SIG-M5 treated with dmso at 0.1 percent for 504 hours (cell line): ENCODE results near the gene CTSA.
"Not testable (repeated sequence)": the region's sequence is repeated elsewhere in the genome, so short reads cannot be mapped to it uniquely, and the experiment has no call there.

Experiments
- DNase-seq: peaks from one replicate; lab custom pipeline; 2025; ENCODE audit not compliant: unreplicated experiment; lab: John Stamatoyannopoulos, UW

CTSA gene

GRCh38 chr20:45863543-45864470, 27.3 kb upstream of the CTSA start:
- no peak for DNase-seq

GRCh38 chr20:45866454-45866853, 24.7 kb upstream of the CTSA start:
- no peak for DNase-seq

GRCh38 chr20:45867136-45867818, 23.9 kb upstream of the CTSA start:
- DNase-seq = no peak

DNA sequence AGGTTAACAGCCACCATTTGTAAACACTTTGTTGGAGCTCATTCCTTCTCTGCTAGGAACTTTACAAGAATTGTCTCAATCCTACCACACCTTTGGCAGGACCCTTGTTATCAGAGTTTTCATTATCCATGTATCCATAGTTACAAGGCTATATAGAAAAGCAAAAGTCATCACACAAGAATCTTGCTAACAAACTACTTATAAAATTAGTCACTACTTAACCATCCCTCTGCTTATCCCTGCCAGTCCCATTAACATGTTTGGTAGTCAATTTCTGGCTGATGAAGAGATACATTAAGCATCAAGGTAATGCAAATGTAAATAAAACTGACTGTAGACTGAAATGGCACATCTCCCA, 23.3 kb upstream of the CTSA start:
- no peak for DNase-seq

DNA sequence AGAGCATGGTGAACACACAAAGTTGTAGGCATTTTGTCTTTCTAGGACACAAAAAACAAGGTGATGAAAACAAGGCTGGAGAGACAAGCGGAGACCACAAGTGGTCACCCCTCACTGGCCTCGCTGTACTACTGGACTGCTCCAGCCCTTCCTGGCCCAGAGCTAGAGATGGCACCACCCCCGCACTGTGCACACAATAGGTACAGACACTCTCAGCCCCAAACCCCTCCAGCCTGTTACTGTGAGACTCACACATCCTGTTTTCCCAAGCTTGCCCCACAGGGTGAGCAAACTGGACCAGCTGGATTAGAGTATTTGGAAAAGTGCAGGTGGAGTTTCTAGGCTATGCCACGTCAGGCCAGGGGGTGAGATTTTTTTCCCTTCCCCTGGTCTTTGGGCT, 18.5 kb upstream of the CTSA start:
- DNase-seq = peak; percentile 40

DNA sequence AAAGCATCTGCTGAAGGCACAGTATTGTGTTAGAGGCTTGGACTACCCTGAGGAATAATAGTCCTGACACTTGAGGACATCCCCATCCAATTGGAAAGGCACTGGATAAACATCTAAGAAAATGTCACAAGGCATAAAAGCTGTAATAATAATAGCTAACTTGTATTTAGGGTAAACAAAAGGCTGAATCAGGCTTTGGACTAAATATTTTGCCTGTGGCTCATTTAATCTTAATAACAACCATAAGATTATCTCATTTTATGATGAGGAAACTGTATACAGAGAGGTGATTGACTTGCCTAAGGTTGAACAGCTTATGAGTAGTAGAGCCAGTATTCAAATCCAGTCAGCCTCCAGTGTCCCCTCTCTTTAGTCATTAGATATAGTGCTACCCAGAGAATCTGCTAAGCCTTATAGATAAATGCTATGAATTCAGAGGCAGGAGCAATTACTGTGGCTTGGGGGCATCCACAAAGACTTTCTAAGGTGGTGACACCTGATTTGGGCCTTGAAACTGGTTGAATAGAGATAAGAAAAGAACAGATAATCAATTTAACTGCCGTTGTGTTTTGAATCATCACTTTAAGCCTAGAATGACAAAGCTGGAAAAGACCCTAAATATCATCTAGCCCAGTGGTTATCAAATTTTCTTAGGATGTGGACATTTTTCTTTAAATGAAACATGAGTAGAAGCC, 17.6 kb upstream of the CTSA start:
- DNase-seq = no peak

GRCh38 chr20:45874104-45874481, 17.0 kb upstream of the CTSA start:
- DNase-seq = not testable (repeated sequence)

GRCh38 chr20:45874576-45874975, 16.6 kb upstream of the CTSA start:
- DNase-seq = no peak

DNA sequence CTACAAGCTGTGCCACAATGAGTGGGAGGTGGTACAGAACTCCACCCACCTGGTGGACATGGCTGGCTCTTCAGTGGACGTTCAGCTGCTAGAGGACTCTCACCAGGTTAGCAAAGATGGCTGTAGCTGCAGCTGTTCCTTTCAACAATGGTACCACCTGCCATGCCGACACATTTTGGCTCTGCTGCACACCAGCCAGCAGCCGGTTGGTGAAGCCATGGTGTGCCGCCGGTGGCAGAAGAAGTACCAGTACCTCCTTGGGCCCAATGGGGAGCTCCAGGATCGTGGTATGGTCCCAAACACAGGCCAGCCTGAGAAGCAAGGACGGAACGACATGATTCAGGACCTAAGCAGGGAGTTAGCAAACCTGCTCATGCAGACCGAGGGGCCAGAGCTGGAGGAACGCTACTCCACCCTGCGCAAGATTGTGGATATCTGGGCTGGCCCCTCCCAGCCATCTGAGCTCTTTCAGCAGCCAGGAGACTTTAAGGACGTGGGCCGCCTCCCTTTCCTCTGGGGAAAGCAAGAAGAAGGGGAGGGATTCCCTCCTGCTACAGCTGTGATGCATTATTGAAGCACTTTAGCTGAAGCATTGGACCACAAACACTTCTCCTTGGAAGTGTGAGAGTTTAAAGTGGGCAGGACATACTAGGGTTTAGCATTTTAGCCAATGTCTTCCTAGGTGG, 12.9 kb upstream of the CTSA start:
- no peak for DNase-seq

GRCh38 chr20:45880988-45881788, 9.9 kb upstream of the CTSA start, which contains the start of gene ZSWIM1:
TSS of gene ZSWIM1 (plus strand) at chr20:45881227. CDS start at chr20:45882593, 1,366 bp downstream.
- DNase-seq = peak; percentile 99

DNA sequence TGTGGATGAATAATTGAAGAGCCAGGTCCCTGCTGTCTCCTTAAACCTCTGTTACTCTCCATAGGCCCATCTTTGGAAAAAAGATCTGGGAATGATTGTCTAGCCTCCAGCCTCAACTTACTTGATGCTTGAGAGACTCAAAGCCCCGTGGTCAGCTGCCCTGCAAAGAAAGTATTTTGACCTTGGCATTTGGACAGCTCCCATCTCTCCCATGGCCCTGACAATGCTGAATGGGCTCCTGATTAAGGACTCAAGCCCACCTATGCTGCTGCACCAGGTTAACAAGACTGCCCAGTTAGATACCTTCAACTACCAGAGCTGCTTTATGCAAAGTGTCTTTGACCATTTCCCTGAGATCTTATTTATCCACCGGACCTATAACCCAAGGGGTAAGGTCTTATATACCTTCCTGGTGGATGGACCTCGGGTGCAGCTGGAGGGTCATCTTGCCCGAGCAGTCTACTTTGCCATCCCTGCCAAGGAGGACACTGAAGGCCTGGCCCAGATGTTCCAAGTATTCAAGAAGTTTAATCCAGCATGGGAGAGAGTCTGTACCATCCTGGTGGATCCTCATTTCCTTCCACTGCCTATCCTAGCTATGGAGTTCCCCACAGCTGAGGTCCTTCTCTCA, 8.6 kb upstream of the CTSA start:
- DNase-seq = no peak

DNA sequence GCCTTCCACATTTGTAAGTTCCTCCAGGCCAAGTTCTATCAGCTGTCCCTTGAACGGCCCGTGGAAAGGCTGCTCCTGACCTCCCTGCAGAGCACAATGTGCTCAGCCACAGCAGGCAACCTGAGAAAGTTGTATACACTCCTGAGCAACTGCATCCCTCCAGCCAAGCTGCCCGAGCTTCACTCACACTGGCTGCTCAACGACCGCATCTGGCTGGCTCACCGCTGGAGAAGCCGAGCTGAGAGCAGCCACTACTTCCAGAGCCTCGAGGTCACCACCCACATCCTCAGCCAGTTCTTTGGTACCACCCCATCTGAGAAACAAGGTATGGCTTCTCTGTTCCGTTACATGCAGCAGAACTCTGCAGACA, 8.1 kb upstream of the CTSA start:
- no peak for DNase-seq

- no peak for DNase-seq
Observed at GRCh38 chr20:45886590-45887345, 4.4 kb upstream of the CTSA start.

- DNase-seq = no peak
Observed at GRCh38 chr20:45887346-45887715, 3.8 kb upstream of the CTSA start, which contains the start of gene SPATA25. TSS of gene SPATA25 (minus strand) at chr20:45887622. CDS start at chr20:45887590, 32 bp downstream.

GRCh38 chr20:45888681-45889080, 2.5 kb upstream of the CTSA start:
- DNase-seq = no peak

GRCh38 chr20:45890077-45890984, 804 bp upstream of the CTSA start:
- no peak for DNase-seq

GRCh38 chr20:45892049-45892825, 1.1 kb downstream of the CTSA start:
- DNase-seq = no peak
